ENCODE measurements around the gene SHISA9.

SHISA9 gene

GRCh38 chr16:13203725-13204124 is 302.3 kb downstream of the SHISA9 start:
- no peak for DNase-seq

- no peak for DNase-seq
Observed at GRCh38 chr16:13205352-13205751, 304.0 kb downstream of the SHISA9 start.

GRCh38 chr16:13206606-13207005 is 305.2 kb downstream of the SHISA9 start:
- DNase-seq, result no peak

GRCh38 chr16:13207151-13207550 is 305.8 kb downstream of the SHISA9 start:
- no peak for DNase-seq

- no peak for DNase-seq
Observed at GRCh38 chr16:13223666-13224065, 322.3 kb downstream of the SHISA9 start.

GRCh38 chr16:13229039-13229438 is 327.6 kb downstream of the SHISA9 start:
- DNase-seq, result no peak

GRCh38 chr16:13231365-13231764 is 330.0 kb downstream of the SHISA9 start:
- no peak for DNase-seq

GRCh38 chr16:13234999-13235398 is 333.6 kb downstream of the SHISA9 start:
- no peak for DNase-seq

- no peak for DNase-seq
Observed at GRCh38 chr16:13236308-13236707, 334.9 kb downstream of the SHISA9 start.

- no peak for DNase-seq
Observed at GRCh38 chr16:13238182-13238581, 336.8 kb downstream of the SHISA9 start.

- no peak for DNase-seq
Observed at GRCh38 chr16:13242201-13242600, 340.8 kb downstream of the SHISA9 start.

GRCh38 chr16:13244770-13245169 is 343.4 kb downstream of the SHISA9 start:
- DNase-seq, result no peak

- DNase-seq, result no peak
Observed at GRCh38 chr16:13245713-13246377, 344.4 kb downstream of the SHISA9 start.

GRCh38 chr16:13254998-13255614 is 353.7 kb downstream of the SHISA9 start:
- DNase-seq, result no peak

GRCh38 chr16:13262270-13263090 is 361.1 kb downstream of the SHISA9 start:
- DNase-seq, result no peak

GRCh38 chr16:13264749-13265552 is 363.6 kb downstream of the SHISA9 start:
- DNase-seq, result no peak

- no peak for DNase-seq
Observed at GRCh38 chr16:13269359-13269758, 368.0 kb downstream of the SHISA9 start.

- DNase-seq, result no peak
Observed at GRCh38 chr16:13269905-13270528, 368.6 kb downstream of the SHISA9 start.

GRCh38 chr16:13270602-13271001 is 369.2 kb downstream of the SHISA9 start:
- no peak for DNase-seq

- DNase-seq, result no peak
Observed at GRCh38 chr16:13289515-13289914, 388.1 kb downstream of the SHISA9 start.

All from stimulated activated CD4-positive, alpha-beta T cell treated with anti-CD3 and anti-CD28 coated beads, Interleukin-1b, Interleukin-23, amount 100 ng/mL, for 48 hours (primary cell).